Measurements from ENCODE around the gene GOLGA8R.
"Not testable (repeated sequence)": the region's sequence is repeated elsewhere in the genome, so short reads cannot be mapped to it uniquely, and the experiment has no call there.

GOLGA8R gene

DNA sequence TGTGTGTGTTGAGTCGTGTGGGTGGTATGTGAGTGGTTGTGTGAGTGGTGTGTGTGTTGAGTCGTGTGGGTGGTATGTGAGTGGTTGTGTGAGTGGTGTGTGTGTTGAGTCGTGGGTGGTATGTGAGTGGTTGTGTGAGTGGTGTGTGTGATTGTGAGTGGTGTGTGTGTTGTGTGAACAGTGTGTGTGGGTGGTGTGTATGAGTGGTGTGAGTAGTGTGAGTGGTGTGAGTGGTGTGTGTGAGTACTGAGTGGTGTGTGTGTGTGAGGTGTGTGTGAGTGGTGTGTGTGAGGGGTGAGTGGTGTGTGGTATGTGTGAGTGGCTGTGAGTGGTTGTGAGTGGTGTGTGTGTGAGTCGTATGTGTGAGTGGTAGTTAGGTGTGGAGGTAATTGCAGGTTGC lies 38.2 kb downstream of the GOLGA8R start:
- not testable (repeated sequence) for DNase-seq (ENCODE audit: extremely low read depth, insufficient read length); H3K4me3 ChIP-seq (replicated peaks; ENCODE audit: low read depth, low read length); H3K36me3 ChIP-seq (ENCODE audit: control insufficient read depth, insufficient read depth, low read length); H3K27me3 ChIP-seq (replicated peaks; ENCODE audit: control insufficient read depth, insufficient read depth, low read length)

DNA sequence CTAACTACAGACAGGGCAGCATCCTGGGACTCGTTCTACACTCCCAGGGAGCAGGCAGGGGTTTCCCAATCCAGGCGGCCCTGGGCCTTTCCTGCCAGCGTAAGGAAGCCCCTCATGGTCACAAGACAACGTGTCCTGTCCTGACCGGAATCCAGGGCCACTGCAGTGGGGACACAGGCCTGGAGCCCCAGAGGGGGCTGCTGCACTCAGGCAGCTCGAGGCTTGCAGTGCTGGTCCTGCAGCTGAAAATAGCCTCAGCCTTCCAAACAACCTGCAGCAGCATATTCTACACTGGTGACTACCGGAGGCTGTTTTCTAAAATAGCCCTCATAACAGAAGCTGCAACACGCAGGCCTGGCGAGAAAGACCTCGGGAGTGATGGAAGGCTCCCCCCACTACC lies 39.2 kb downstream of the GOLGA8R start:
- H3K27me3 ChIP-seq (replicated peaks; ENCODE audit: control insufficient read depth, insufficient read depth, low read length); DNase-seq (ENCODE audit: extremely low read depth, insufficient read length); H3K36me3 ChIP-seq (ENCODE audit: control insufficient read depth, insufficient read depth, low read length); H3K4me3 ChIP-seq (replicated peaks; ENCODE audit: low read depth, low read length): not testable (repeated sequence)

- DNase-seq (ENCODE audit: extremely low read depth, insufficient read length); H3K36me3 ChIP-seq (ENCODE audit: control insufficient read depth, insufficient read depth, low read length); H3K27me3 ChIP-seq (replicated peaks; ENCODE audit: control insufficient read depth, insufficient read depth, low read length); H3K4me3 ChIP-seq (replicated peaks; ENCODE audit: low read depth, low read length): not testable (repeated sequence)
Observed at GRCh38 chr15:30368271-30368670, 45.8 kb downstream of the GOLGA8R start.

- DNase-seq (ENCODE audit: extremely low read depth, insufficient read length); H3K27me3 ChIP-seq (replicated peaks; ENCODE audit: control insufficient read depth, insufficient read depth, low read length): not testable (repeated sequence)
Observed at GRCh38 chr15:30367246-30367645, 46.8 kb downstream of the GOLGA8R start.

GRCh38 chr15:30361404-30361803 lies 52.7 kb downstream of the GOLGA8R start:
- H3K27me3 ChIP-seq (replicated peaks; ENCODE audit: control insufficient read depth, insufficient read depth, low read length); DNase-seq (ENCODE audit: extremely low read depth, insufficient read length); H3K36me3 ChIP-seq (ENCODE audit: control insufficient read depth, insufficient read depth, low read length); H3K4me3 ChIP-seq (replicated peaks; ENCODE audit: low read depth, low read length): not testable (repeated sequence)

More at GRCh38 chr15:30367246-30367645, 46.8 kb downstream of the GOLGA8R start:
- H3K36me3 ChIP-seq (ENCODE audit: control insufficient read depth, insufficient read depth, low read length); H3K4me3 ChIP-seq (replicated peaks; ENCODE audit: low read depth, low read length): not testable (repeated sequence)

DNA sequence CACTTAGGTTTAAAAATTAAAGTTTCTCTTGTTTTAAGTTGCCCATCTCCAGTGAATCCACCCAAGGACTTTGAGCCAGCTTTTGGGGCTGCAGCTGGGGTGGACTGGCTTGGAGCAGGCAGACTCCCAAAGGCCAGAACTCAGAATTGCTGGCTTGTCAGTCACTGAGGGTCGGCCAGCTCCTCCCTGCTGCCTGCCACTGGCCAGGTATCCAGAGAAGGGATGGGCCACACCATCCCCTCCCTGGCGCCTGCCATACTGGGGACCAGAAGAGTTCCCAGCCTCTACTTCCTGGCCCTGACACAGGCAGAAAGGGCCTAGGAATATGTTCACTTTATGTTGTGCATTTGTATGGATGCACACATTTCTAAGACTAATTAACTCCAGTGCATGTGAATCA lies 53.1 kb downstream of the GOLGA8R start:
- H3K4me3 ChIP-seq (replicated peaks; ENCODE audit: low read depth, low read length); DNase-seq (ENCODE audit: extremely low read depth, insufficient read length); H3K36me3 ChIP-seq (ENCODE audit: control insufficient read depth, insufficient read depth, low read length); H3K27me3 ChIP-seq (replicated peaks; ENCODE audit: control insufficient read depth, insufficient read depth, low read length): not testable (repeated sequence)

GRCh38 chr15:30355043-30355442 lies 59.0 kb downstream of the GOLGA8R start:
- not testable (repeated sequence) for H3K27me3 ChIP-seq (replicated peaks; ENCODE audit: control insufficient read depth, insufficient read depth, low read length); H3K4me3 ChIP-seq (replicated peaks; ENCODE audit: low read depth, low read length); H3K36me3 ChIP-seq (ENCODE audit: control insufficient read depth, insufficient read depth, low read length); DNase-seq (ENCODE audit: extremely low read depth, insufficient read length)

Measured in GM06990 (cell line).